K562 (cell line): ENCODE measurements around the gene MFF.
"Not testable (repeated sequence)": the region's sequence is repeated elsewhere in the genome, so short reads cannot be mapped to it uniquely, and the experiment has no call there.

ENCODE experiments used
- CEBPB ChIP-seq: fragments of 450-650 bp; IDR thresholded peaks from 2 replicates; pipeline ENCODE4 v1.6.1; 2016; ENCODE audit warnings: missing genetic modification characterization, missing compliant biosample characterization
- ELK1 ChIP-seq: sonication (generic); formaldehyde crosslinking; IDR thresholded peaks from 2 replicates; pipeline ENCODE4 v1.8.1; 2022; ENCODE audit warnings: missing genetic modification reagents
- ERF ChIP-seq: fragments of 450-650 bp; formaldehyde crosslinking; IDR thresholded peaks from 2 replicates; pipeline ENCODE4 v1.4.0; 2020; ENCODE audit warnings: mild to moderate bottlenecking, mixed read lengths
- GTF3C2 ChIP-seq: IDR thresholded peaks from 3 replicates; pipeline ENCODE4 v1.6.1; 2011; ENCODE audit warnings: borderline replicate concordance, mild to moderate bottlenecking, moderate library complexity; ENCODE audit not compliant: insufficient read length; ENCODE audit errors: extremely low read depth
- HCFC1 ChIP-seq: IDR thresholded peaks from 2 replicates; pipeline ENCODE4 v1.6.1; 2012; ENCODE audit warnings: low read depth, low read length, improper control_type of control experiment
- MAFK ChIP-seq: IDR thresholded peaks from 2 replicates; pipeline ENCODE4 v1.6.1; 2011; ENCODE audit warnings: low read length, improper control_type of control experiment
- MIER1 ChIP-seq: fragments of 450-650 bp; IDR thresholded peaks from 2 replicates; pipeline ENCODE4 v1.6.1; 2016; ENCODE audit warnings: antibody characterized with exemption, mild to moderate bottlenecking, low read depth
- POLR2AphosphoS5 ChIP-seq: IDR thresholded peaks from 2 replicates; pipeline ENCODE4 v1.6.1; 2011; ENCODE audit warnings: mild to moderate bottlenecking, low read depth, low read length, moderate library complexity; ENCODE audit not compliant: control insufficient read depth, insufficient read depth
- RCOR1 ChIP-seq, 2 experiments: IDR thresholded peaks; 2 replicates each; pipeline ENCODE4 v1.6.1; 2012; ENCODE audit warnings: low read depth in 2 of 2, low read length in 2 of 2, borderline replicate concordance in 1 of 2, improper control_type of control experiment in 1 of 2
- SREBF2 ChIP-seq: sonication (generic); formaldehyde crosslinking; IDR thresholded peaks from 2 replicates; pipeline ENCODE4 v1.4.0; 2020; ENCODE audit warnings: mild to moderate bottlenecking, missing genetic modification reagents
- YY1 ChIP-seq, 3 experiments: IDR thresholded peaks; 2 replicates each; pipeline ENCODE4 v1.6.1; 2011; ENCODE audit warnings: low read length in 2 of 3, mild to moderate bottlenecking in 2 of 3, moderate library complexity in 2 of 3, borderline replicate concordance in 1 of 3, control low read depth in 1 of 3, low read depth in 1 of 3; ENCODE audit not compliant: insufficient read depth in 3 of 3, insufficient replicate concordance in 2 of 3, control insufficient read depth in 1 of 3, insufficient read length in 1 of 3; ENCODE audit errors: extremely low read depth in 1 of 3
- TF ChIP-seq, protein P1 (sequence below): sonication (generic); formaldehyde crosslinking; IDR thresholded peaks from 2 replicates; pipeline ENCODE4 v1.8.0; 2022; ENCODE audit warnings: mild to moderate bottlenecking, low read depth, missing genetic modification reagents
- TF ChIP-seq, protein P2 (sequence below), 3 experiments: IDR thresholded peaks in 2 of 3; conservative IDR thresholded peaks in 1 of 3; 2 replicates each; pipeline ENCODE4 v1.5.1; 2011 to 2012; ENCODE audit warnings: low read length in 3 of 3, mild to moderate bottlenecking in 3 of 3, control low read depth in 2 of 3, improper control_type of control experiment in 1 of 3, inconsistent platforms in 1 of 3, low read depth in 1 of 3, mixed read lengths in 1 of 3, moderate library complexity in 1 of 3; ENCODE audit not compliant: insufficient read depth in 2 of 3
- TF ChIP-seq, protein P3 (sequence below): sonication (generic); formaldehyde crosslinking; IDR thresholded peaks from 2 replicates; pipeline ENCODE4 v1.8.0; 2022; ENCODE audit warnings: mild to moderate bottlenecking, missing genetic modification reagents

DNA sequence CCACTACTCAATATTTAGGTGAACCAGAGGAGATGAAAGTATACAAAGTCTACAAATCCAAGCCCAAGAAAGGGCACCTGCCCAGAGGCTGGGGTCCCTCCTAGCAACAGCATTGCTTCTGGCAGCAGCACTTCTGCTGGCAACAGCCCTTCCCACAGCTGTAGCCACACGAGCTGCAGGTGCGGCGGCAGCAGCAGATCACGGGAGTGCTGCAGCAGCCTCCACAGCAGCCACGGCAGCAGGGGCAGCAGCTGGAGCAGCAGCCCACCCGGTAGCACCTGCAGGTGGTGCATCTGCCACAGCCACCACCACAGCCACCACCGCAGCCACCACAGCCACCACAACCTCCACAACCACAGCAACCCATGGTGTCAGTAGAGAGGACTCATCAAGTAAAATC is 62.5 kb downstream of the MFF start, which contains the start of gene SCYGR1:
- TF ChIP-seq HCFC1; CEBPB (tag); ERF (CRISPR knock-in tag); YY1 (IDR thresholded peaks at IDR 0.05; ENCODE audit: borderline replicate concordance in 1 of 3, control insufficient read depth in 1 of 3, extremely low read depth in 1 of 3, insufficient read depth in 3 of 3, insufficient read length in 1 of 3, insufficient replicate concordance in 2 of 3, low read depth in 1 of 3, low read length in 2 of 3); GTF3C2; SREBF2 (CRISPR knock-in tag); ELK1 (CRISPR knock-in tag); RCOR1 (IDR thresholded peaks at IDR 0.05; ENCODE audit: borderline replicate concordance in 1 of 2, low read depth in 2 of 2, low read length in 2 of 2); POLR2AphosphoS5; MAFK; MIER1: not testable (repeated sequence)
- TF ChIP-seq, protein P1, sequence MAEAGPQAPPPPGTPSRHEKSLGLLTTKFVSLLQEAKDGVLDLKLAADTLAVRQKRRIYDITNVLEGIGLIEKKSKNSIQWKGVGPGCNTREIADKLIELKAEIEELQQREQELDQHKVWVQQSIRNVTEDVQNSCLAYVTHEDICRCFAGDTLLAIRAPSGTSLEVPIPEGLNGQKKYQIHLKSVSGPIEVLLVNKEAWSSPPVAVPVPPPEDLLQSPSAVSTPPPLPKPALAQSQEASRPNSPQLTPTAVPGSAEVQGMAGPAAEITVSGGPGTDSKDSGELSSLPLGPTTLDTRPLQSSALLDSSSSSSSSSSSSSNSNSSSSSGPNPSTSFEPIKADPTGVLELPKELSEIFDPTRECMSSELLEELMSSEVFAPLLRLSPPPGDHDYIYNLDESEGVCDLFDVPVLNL (CRISPR knock-in tag), result not testable (repeated sequence)
- TF ChIP-seq, protein P2, sequence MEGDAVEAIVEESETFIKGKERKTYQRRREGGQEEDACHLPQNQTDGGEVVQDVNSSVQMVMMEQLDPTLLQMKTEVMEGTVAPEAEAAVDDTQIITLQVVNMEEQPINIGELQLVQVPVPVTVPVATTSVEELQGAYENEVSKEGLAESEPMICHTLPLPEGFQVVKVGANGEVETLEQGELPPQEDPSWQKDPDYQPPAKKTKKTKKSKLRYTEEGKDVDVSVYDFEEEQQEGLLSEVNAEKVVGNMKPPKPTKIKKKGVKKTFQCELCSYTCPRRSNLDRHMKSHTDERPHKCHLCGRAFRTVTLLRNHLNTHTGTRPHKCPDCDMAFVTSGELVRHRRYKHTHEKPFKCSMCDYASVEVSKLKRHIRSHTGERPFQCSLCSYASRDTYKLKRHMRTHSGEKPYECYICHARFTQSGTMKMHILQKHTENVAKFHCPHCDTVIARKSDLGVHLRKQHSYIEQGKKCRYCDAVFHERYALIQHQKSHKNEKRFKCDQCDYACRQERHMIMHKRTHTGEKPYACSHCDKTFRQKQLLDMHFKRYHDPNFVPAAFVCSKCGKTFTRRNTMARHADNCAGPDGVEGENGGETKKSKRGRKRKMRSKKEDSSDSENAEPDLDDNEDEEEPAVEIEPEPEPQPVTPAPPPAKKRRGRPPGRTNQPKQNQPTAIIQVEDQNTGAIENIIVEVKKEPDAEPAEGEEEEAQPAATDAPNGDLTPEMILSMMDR (IDR thresholded peaks at IDR 0.05 in 2 of 3, conservative IDR thresholded peaks at IDR 0.05 in 1 of 3; ENCODE audit: insufficient read depth in 2 of 3, low read depth in 1 of 3, low read length in 3 of 3), result not testable (repeated sequence)
- TF ChIP-seq, protein P3, sequence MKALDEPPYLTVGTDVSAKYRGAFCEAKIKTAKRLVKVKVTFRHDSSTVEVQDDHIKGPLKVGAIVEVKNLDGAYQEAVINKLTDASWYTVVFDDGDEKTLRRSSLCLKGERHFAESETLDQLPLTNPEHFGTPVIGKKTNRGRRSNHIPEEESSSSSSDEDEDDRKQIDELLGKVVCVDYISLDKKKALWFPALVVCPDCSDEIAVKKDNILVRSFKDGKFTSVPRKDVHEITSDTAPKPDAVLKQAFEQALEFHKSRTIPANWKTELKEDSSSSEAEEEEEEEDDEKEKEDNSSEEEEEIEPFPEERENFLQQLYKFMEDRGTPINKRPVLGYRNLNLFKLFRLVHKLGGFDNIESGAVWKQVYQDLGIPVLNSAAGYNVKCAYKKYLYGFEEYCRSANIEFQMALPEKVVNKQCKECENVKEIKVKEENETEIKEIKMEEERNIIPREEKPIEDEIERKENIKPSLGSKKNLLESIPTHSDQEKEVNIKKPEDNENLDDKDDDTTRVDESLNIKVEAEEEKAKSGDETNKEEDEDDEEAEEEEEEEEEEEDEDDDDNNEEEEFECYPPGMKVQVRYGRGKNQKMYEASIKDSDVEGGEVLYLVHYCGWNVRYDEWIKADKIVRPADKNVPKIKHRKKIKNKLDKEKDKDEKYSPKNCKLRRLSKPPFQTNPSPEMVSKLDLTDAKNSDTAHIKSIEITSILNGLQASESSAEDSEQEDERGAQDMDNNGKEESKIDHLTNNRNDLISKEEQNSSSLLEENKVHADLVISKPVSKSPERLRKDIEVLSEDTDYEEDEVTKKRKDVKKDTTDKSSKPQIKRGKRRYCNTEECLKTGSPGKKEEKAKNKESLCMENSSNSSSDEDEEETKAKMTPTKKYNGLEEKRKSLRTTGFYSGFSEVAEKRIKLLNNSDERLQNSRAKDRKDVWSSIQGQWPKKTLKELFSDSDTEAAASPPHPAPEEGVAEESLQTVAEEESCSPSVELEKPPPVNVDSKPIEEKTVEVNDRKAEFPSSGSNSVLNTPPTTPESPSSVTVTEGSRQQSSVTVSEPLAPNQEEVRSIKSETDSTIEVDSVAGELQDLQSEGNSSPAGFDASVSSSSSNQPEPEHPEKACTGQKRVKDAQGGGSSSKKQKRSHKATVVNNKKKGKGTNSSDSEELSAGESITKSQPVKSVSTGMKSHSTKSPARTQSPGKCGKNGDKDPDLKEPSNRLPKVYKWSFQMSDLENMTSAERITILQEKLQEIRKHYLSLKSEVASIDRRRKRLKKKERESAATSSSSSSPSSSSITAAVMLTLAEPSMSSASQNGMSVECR (CRISPR knock-in tag), result not testable (repeated sequence)
